Activated T-cell treated with anti-CD3 and anti-CD28 coated beads, Interleukin-2, amount 50 U/mL, for 72 hours (primary cell): ENCODE results near the gene CALR. TPM values are rescaled to one million over a fixed set of nuclear protein-coding genes. Genes with fewer than 3 reads are reported as not detected.
"Not testable (repeated sequence)": the region's sequence is repeated elsewhere in the genome, so short reads cannot be mapped to it uniquely, and the experiment has no call there.

Experiments
- ATAC-seq, 2 donors: fragments of 150-1000 bp; cut with Tn5 transposase; replicated peaks in 1 of 2; 2 replicates each; pipeline ENCODE4 v1.10.0; 2021; ENCODE audit warnings: moderate library complexity in 2 of 2, mild to moderate bottlenecking in 1 of 2
- DNase-seq, 2 donors: peaks; one replicate each; pipeline ENCODE4 v3.0.0; 2021 to 2022; ENCODE audit warnings: mixed read lengths in 1 of 2
- H3K27ac Mint-ChIP-seq: one replicate; pipeline ENCODE4 v1.8.0; 2022; ENCODE audit warnings: mild to moderate bottlenecking, moderate library complexity, mixed read lengths
- H3K27me3 Mint-ChIP-seq: one replicate; pipeline ENCODE4 v1.8.0; 2022; ENCODE audit warnings: low read depth, mixed read lengths
- H3K36me3 Mint-ChIP-seq, 2 donors: one replicate each; pipeline ENCODE4 v1.8.0; 2022; ENCODE audit warnings: mixed read lengths in 2 of 2, mild to moderate bottlenecking in 1 of 2; ENCODE audit not compliant: insufficient read depth in 2 of 2
- H3K4me1 Mint-ChIP-seq: one replicate; pipeline ENCODE4 v1.8.0; 2022; ENCODE audit warnings: low read depth, mixed read lengths
- H3K4me3 Mint-ChIP-seq, 2 donors: one replicate each; pipeline ENCODE4 v1.8.0; 2022; ENCODE audit warnings: mild to moderate bottlenecking in 2 of 2, mixed read lengths in 2 of 2, moderate library complexity in 2 of 2
- H3K9me3 Mint-ChIP-seq, 2 donors: one replicate each; pipeline ENCODE4 v1.8.0; 2022; ENCODE audit warnings: mixed read lengths in 2 of 2
- total RNA-seq, 2 donors: library from RNA; stranded (reverse); gene quantifications; one replicate each; pipeline ENCODE4 v1.2.3, GENCODE V29; 2022

The CALR gene
- total RNA-seq, 2 donors from 2014 or later = 458 to 489 TPM

DNA sequence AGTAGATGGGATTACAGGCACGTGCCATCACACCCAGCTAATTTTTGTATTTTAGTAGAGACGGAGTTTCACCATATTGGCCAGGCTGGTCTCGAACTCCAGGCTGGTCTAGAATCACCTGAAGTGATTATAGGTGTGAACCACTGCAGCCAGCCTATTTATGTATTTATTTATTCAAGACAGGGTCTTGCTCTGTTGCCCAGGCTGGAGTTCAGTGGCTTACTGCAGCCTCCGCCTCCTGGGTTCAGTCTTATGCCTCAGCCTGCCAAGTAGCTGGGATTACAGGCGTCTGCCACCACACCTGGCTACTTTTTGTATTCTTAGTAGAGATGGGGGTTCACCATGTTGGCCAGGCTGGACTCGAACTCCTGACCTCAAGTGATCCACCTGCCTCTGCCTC is 13.6 kb downstream of the CALR start:
- Mint-ChIP-seq H3K4me1 (peaks cover 55% of the 10 kb centered on the region), H3K27ac (peak overlapping the region; percentile 31), H3K36me3 (peaks cover 8 to 33% of the 10 kb centered on the region in 2 donors)
- not testable (repeated sequence) for H3K27me3 Mint-ChIP-seq, H3K4me3 Mint-ChIP-seq, DNase-seq, ATAC-seq, H3K9me3 Mint-ChIP-seq

DNA sequence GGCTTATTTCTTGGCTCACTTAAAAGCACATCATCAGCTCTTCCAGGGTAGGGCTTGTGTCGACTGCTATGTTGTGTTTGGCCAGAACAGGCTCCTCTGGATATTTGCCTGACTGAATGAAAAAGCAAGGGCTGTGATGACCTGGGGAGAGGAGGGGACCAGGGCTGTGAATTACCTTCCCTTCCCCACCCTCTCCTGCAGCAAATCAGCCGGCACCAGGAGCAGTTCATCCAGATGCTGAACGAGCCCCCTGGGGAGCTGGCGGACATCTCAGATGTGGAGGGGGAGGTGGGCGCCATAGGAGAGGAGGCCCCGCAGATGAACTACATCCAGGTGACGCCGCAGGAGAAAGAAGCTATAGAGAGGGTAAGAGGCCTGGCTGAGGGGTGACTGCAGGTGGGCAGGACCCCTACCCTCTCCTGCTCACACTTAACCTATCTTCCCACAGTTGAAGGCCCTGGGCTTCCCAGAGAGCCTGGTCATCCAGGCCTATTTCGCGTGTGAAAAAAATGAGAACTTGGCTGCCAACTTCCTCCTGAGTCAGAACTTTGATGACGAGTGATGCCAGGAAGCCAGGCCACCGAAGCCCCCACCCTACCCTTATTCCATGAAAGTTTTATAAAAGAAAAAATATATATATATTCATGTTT is 14.2 kb downstream of the CALR start:
- peaks cover 53% of the 10 kb centered on the region for H3K4me1 Mint-ChIP-seq
- ATAC-seq (no peak), DNase-seq (no peak)
- H3K27me3 Mint-ChIP-seq = no peaks in the 10 kb centered on the region
- H3K36me3 Mint-ChIP-seq = peaks cover 8 to 32% of the 10 kb centered on the region in 2 donors
- no peak overlapping the region for H3K4me3 Mint-ChIP-seq
- peak overlapping the region; percentile 35 for H3K27ac Mint-ChIP-seq
- H3K9me3 Mint-ChIP-seq = no peaks in the 10 kb centered on the region

DNA sequence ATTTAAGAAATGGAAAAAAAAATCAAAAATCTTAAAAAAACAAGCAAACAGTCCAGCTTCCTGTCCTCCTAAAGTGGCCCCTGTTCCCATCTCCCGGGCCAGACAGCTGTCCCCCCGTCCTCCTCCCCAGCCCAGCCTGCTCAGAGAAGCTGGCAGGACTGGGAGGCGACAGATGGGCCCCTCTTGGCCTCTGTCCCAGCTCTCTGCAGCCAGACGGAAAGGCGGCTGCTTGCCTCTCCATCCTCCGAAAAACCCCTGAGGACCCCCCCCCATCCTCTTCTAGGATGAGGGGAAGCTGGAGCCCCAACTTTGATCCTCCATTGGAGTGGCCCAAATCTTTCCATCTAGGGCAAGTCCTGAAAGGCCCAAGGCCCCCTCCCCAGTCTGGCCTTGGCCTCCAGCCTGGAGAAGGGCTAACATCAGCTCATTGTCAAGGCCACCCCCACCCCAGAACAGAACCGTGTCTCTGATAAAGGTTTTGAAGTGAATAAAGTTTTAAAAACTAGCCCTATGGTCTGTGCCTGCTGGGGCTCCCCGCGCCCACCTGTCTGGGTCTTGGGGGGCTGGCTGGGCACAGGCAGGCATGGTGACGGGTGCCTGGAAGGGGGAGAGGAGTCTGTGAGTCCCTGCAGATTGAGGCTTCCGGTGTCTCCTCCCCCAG is 14.9 kb downstream of the CALR start:
- Mint-ChIP-seq H3K4me3 (no peak overlapping the region), H3K4me1 (peaks cover 53% of the 10 kb centered on the region), H3K27ac (peak overlapping the region; percentile 35), H3K27me3 (no peaks in the 10 kb centered on the region), H3K9me3 (no peaks in the 10 kb centered on the region), H3K36me3 (peaks cover 6 to 31% of the 10 kb centered on the region in 2 donors)
- ATAC-seq = no peak
- DNase-seq = no peak

DNA sequence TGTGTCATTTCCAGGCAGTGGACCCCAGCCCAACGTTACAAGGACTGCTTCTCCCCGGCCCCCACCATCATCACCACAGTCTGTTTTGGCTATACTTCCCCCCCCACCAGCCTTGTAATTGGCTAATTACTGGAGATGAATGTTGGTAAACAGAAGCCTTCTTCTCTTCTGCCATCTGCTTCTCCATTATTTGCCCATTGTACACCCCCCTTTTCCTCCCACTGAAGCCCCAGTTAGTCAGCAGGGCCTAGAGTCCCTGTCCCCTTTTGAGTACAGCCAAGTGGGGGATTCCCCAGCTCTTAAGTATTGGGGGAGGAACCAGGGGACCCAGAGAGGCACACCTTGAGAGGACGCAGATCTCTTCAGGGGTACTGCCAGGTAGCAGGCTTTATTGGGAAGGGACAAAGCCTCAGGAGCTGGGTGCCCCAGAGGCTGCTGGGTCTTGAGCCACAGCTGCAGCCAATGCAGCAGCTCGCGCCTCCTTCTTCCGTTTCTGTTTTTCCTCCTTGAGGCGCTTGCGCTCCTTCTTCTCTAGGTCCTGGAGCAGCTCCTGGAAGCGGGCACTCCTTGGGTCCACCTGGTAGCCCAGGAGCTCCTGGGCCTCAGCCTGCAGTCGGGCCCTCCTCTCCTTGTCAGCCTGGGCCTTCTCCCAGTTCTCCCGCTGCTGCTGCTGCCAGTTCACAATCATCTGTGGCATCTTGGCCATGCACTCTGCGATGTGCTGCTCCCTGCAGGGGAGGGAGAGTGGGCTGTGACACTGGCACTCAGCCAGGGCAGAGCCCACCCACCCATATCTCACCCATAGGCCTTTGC is 15.6 kb downstream of the CALR start:
- no peaks in the 10 kb centered on the region for H3K9me3 Mint-ChIP-seq
- H3K27me3 Mint-ChIP-seq = no peaks in the 10 kb centered on the region
- DNase-seq (no peak), ATAC-seq (peak; percentile 9 to 13)
- H3K27ac Mint-ChIP-seq = peak overlapping the region; percentile 80
- peaks cover 6 to 28% of the 10 kb centered on the region in 2 donors for H3K36me3 Mint-ChIP-seq
- H3K4me1 Mint-ChIP-seq = peaks cover 56% of the 10 kb centered on the region
- peak overlapping the region; percentile 37 to 55 for H3K4me3 Mint-ChIP-seq

DNA sequence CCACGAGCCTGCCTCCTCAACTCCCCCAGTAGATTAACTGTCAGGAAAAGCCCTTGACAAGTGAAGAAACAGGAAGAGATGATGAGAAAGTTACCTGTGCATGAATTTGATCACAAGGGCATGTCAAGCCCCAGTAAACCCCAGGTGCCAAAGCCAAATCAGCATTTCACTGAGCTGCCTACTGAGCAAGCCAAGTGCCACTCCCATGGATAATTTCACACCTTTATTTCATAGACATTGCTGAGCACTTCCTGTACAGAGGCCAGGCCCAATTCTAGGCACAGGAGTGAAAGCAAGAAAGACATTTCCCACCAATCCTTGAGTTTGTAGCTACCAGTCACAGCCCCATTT is 16.2 kb downstream of the CALR start:
- peaks cover 5 to 27% of the 10 kb centered on the region in 2 donors for H3K36me3 Mint-ChIP-seq
- peak overlapping the region; percentile 37 to 55 for H3K4me3 Mint-ChIP-seq
- no peaks in the 10 kb centered on the region for H3K27me3 Mint-ChIP-seq
- ATAC-seq (no peak), DNase-seq (no peak)
- H3K27ac Mint-ChIP-seq = peak overlapping the region; percentile 80
- no peaks in the 10 kb centered on the region for H3K9me3 Mint-ChIP-seq
- H3K4me1 Mint-ChIP-seq = peaks cover 58% of the 10 kb centered on the region

DNA sequence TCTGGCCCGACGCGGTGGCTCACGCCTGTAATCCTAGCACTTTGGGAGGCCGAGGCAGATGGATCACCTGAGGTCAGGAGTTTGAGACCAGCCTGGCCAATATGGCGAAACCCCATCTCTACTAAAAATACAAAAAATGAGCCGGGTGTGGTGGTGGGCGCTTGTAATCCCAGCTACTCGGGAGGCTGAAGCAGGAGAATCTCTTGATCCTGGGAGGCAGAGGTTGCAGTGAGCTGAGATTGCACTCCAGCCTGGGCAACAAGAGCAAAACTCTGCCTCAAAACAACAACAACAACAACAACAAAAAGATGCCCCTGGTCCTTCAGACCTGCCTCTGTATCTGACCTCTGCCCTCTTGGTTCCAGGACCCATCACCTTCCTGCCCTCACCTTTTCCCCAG is 17.2 kb downstream of the CALR start:
- ATAC-seq, H3K9me3 Mint-ChIP-seq, H3K27me3 Mint-ChIP-seq, DNase-seq: not testable (repeated sequence)
- peak overlapping the region; percentile 80 for H3K27ac Mint-ChIP-seq
- H3K4me1 Mint-ChIP-seq = peaks cover 54% of the 10 kb centered on the region
- H3K4me3 Mint-ChIP-seq = peak overlapping the region; percentile 70 to 90
- H3K36me3 Mint-ChIP-seq = peaks cover 1 to 19% of the 10 kb centered on the region in 2 donors

DNA sequence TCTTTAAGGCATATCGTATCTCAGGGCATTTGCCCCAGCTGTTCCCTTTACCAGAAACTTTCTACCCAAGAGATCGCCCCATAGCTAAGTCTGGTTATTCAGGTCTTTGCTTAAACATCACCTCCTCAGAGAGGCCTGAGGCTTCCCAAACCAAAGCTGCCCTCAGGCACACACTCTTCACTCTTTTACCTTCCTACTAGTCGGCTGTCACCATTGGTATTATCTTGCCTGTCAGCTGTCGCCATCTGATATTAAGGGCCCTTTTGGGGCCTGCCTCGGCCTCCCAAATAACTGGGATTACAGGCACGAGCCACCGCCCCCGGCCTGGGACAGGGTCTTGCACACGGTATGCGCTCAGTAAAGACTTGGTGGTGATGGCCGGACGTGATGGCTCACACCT is 17.6 kb downstream of the CALR start:
- DNase-seq = no peak
- peak overlapping the region; percentile 70 to 90 for H3K4me3 Mint-ChIP-seq
- no peaks in the 10 kb centered on the region for H3K9me3 Mint-ChIP-seq
- peaks cover 6% of the 10 kb centered on the region for H3K27me3 Mint-ChIP-seq
- peaks cover 52% of the 10 kb centered on the region for H3K4me1 Mint-ChIP-seq
- peaks cover 1 to 19% of the 10 kb centered on the region in 2 donors for H3K36me3 Mint-ChIP-seq
- H3K27ac Mint-ChIP-seq = peak overlapping the region; percentile 80
- no peak for ATAC-seq

DNA sequence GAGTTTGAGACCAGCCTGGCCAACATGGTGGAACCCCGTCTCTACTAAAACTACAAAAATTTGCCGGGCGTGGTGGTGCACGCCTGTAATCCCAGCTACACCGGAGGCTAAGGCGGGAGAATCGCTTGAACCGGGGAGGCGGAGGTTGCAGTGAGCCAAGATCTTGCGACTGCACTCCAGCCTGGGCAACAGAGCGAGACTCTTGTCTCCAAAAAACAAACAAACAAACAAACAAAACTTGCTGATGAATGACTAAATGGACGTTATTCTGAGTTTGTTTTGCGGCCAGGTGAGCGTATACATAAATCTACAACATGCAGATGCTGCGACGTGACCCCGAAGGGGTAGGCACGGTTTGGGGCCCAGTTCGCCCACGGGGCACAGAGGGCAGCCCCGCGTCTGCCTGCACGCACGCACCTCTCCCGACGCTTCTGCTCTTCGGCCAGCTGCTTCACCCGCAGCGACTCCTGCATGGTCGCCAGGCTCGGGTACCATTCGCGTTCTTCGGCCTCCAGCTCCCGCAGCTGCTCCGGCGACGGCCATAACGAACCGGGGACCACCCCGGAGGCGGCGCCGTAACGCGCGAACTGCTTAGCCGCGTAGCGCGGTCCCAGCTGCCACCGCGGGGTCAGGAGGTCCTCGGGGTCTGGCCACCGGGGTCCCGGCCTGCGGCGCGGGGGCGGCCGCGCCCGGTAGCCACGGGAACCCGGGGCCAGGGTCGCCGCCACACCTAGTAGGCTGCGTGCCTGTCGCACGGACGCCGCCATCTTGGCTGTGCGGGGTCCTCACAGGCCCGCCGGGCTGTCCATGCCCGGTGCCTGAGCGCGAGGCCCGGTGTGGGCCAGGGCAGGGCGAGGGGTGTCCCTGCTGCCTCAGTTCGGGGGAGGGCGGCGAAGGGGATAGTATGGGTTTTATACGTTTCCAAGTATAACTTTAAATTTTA is 18.3 kb downstream of the CALR start, which contains the start of gene GADD45GIP1:
GADD45GIP1 (minus strand) TSS at position 778 of the 943 bp plus-strand sequence; CDS start at position 767, 11 bp downstream.
- H3K4me3 Mint-ChIP-seq = peak within 1 kb of the TSS; percentile 90
- peak; percentile 96 for ATAC-seq
- H3K36me3 Mint-ChIP-seq = peaks cover 1 to 13% of the 10 kb centered on the region in 2 donors
- peak within 1 kb of the TSS; percentile 94 for H3K27ac Mint-ChIP-seq
- peaks cover 52% of the 10 kb centered on the region for H3K4me1 Mint-ChIP-seq
- H3K9me3 Mint-ChIP-seq = no peaks in the 10 kb centered on the region
- DNase-seq = peak; percentile 90 to 91
- H3K27me3 Mint-ChIP-seq = peaks cover 6% of the 10 kb centered on the region

DNA sequence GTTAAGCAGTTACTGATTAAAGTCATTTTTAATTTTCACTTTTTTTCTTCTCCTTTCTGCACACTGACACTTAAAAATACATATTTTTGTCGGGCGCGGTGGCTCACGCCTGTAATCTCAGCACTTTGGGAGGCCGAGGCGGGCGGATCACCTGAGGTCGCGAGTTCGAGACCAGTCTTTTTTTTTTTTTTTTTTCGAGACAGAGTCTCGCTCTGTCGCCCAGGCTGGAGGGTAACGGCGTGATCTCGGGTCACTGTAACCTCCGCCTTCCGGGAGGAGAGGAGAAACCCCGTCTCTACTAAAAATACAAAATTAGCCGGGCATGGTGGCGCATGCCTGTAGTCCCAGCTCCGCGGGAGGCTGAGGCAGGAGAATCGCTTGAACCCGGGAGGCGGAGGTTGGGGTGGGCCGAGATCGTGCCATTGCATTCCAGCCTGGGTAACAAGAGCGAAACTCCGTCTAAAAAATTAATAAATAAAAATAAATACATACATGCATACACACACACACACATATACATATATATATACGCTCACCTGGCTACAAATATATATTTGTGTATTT is 19.1 kb downstream of the CALR start:
- not testable (repeated sequence) for H3K27me3 Mint-ChIP-seq, H3K36me3 Mint-ChIP-seq, H3K9me3 Mint-ChIP-seq, DNase-seq
- peak overlapping the region; percentile 90 for H3K4me3 Mint-ChIP-seq
- peak; percentile 11 to 12 for ATAC-seq
- peak overlapping the region; percentile 94 for H3K27ac Mint-ChIP-seq
- H3K4me1 Mint-ChIP-seq = peaks cover 46% of the 10 kb centered on the region

DNA sequence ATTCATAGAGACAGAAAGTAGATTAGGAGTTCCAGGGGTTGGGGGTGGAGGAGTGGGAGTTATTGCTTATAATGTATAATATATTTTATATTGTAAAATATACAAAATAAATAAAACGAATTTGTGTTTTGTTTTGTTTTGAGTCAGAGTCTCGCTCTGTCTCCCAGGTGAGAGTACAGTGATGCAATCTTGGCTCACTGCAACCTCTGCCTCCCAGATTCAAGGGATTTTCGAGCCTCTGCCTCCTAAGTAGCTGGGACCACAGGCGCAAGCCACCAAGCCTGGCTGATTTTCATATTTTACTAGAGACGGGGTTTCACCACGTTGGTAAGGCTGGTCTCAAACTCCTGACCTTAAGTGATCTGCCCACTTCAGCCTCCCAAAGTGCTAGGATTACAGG is 21.1 kb downstream of the CALR start:
- H3K4me1 Mint-ChIP-seq = peaks cover 29% of the 10 kb centered on the region
- H3K27ac Mint-ChIP-seq = no peak overlapping the region
- no peak for DNase-seq
- no peak for ATAC-seq
- H3K9me3 Mint-ChIP-seq = no peaks in the 10 kb centered on the region
- H3K4me3 Mint-ChIP-seq = no peak overlapping the region
- peaks cover 1% of the 10 kb centered on the region in 2 donors for H3K36me3 Mint-ChIP-seq
- peaks cover 6% of the 10 kb centered on the region for H3K27me3 Mint-ChIP-seq

DNA sequence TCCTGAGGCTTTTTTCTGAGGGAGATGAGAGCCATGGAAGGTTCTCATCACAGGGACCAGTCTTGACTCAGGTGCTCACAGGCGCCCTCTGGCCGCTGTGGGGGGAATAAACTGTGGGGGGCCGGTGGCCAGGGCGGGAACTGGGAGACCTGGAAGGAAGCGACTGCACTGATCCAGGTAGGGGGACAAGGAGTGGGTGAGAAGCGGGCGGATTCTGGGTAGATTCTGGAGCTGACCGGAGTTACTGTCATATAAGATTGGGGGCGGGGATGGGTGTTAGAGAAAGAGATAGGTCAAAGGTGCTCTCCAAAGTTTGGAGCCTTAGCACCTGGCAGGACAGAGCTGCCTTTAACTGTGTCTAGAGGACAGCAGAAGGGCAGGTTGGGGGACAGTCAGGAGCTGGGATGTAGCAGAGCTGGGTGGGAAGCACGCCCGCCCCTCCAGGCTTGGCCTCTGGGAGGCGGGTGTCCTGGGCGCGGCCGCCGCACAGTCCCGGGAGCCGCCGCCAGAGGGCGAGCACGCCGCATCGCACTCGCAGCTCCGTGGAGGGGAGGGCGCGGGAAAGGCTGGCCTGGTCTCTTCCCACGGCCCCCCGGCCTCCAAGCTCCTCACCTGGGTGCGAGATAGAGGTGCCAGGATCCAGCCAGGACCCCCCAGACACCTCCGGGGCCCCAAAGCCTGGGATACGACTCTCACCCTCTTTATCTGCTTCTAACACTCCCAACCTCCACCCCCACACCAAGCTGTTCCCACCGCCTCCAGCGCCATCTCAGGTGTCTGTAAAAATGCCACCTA is 26.8 kb downstream of the CALR start:
- Mint-ChIP-seq H3K4me3 (peak overlapping the region; percentile 83 to 100), H3K27me3 (peaks cover 2% of the 10 kb centered on the region), H3K4me1 (peaks cover 20% of the 10 kb centered on the region), H3K27ac (peak overlapping the region; percentile 69), H3K9me3 (no peaks in the 10 kb centered on the region), H3K36me3 (no peaks in the 10 kb centered on the region)
- DNase-seq = peak; percentile 85 to 93
- ATAC-seq = peak; percentile 95 to 96
